K562 (cell line): Measurements from ENCODE around the gene ZNF26. TPM values are rescaled to one million over a fixed set of nuclear protein-coding genes. Genes with fewer than 3 reads are reported as not detected.

ENCODE experiments used
- BCOR ChIP-seq: fragments of 450-650 bp; IDR thresholded peaks from 2 replicates; pipeline ENCODE4 v1.6.1; 2016
- CEBPB ChIP-seq: fragments of 450-650 bp; IDR thresholded peaks from 2 replicates; pipeline ENCODE4 v1.6.1; 2016; ENCODE audit warnings: missing genetic modification characterization, missing compliant biosample characterization
- ETV6 ChIP-seq, 3 experiments: fragments of 150-350 bp in 1 of 3; sonication (generic) in 1 of 3; formaldehyde crosslinking in 1 of 3; IDR thresholded peaks; 2 replicates each; pipeline versions ENCODE4 v1.6.1 to v1.8.0; 2014 to 2022; ENCODE audit warnings: borderline replicate concordance in 2 of 3, low read depth in 2 of 3, antibody characterized with exemption in 1 of 3, low read length in 1 of 3, mild to moderate bottlenecking in 1 of 3, missing genetic modification reagents in 1 of 3
- EWSR1 ChIP-seq: fragments of 450-650 bp; IDR thresholded peaks from 2 replicates; pipeline ENCODE4 v1.6.1; 2018; ENCODE audit warnings: borderline replicate concordance, mild to moderate bottlenecking, low read depth, moderate library complexity; ENCODE audit not compliant: partially characterized antibody
- FOS ChIP-seq: IDR thresholded peaks from 3 replicates; pipeline ENCODE4 v1.6.1; 2011; ENCODE audit not compliant: insufficient read length; ENCODE audit errors: extremely low read depth
- FOXK2 ChIP-seq, 2 experiments: fragments of 450-650 bp; IDR thresholded peaks in 1 of 2; conservative IDR thresholded peaks in 1 of 2; 2 replicates each; pipeline ENCODE4 v1.6.1; 2016; ENCODE audit warnings: low read depth in 2 of 2, mild to moderate bottlenecking in 1 of 2
- HNRNPK ChIP-seq: fragments of 200-400 bp; formaldehyde crosslinking; IDR thresholded peaks from one replicate; pipeline ENCODE4 v1.6.1; 2018; ENCODE audit warnings: mild to moderate bottlenecking, low read depth, low read length; ENCODE audit not compliant: poor library complexity, severe bottlenecking
- NRF1 ChIP-seq, 2 experiments: fragments of 450-650 bp; IDR thresholded peaks in 1 of 2; conservative IDR thresholded peaks in 1 of 2; 2 replicates each; pipeline ENCODE4 v1.6.1; 2014; ENCODE audit warnings: mild to moderate bottlenecking in 2 of 2
- RB1 ChIP-seq: fragments of 450-650 bp; IDR thresholded peaks from 2 replicates; pipeline ENCODE4 v1.6.1; 2017; ENCODE audit warnings: low read depth, mild to moderate bottlenecking
- SMAD2 ChIP-seq: fragments of 150-350 bp; IDR thresholded peaks from 2 replicates; pipeline ENCODE4 v1.6.1; 2014; ENCODE audit warnings: low read depth, mild to moderate bottlenecking, low read length
- ZNF584 ChIP-seq: fragments of 200-800 bp; sonication (Bioruptor generic); IDR thresholded peaks from 2 replicates; pipeline ENCODE4 v1.6.1; 2016; ENCODE audit warnings: low read depth, mild to moderate bottlenecking, missing genetic modification characterization, missing compliant biosample characterization
- ZNF740 ChIP-seq, 3 experiments: fragments of 200-800 bp in 1 of 3; sonication (Bioruptor generic) in 1 of 3; sonication (generic) in 1 of 3; formaldehyde crosslinking in 1 of 3; IDR thresholded peaks; 2 replicates each; pipeline versions ENCODE4 v1.6.1 to v1.8.0; 2016 to 2022; ENCODE audit warnings: mild to moderate bottlenecking in 2 of 3, missing compliant biosample characterization in 2 of 3, missing genetic modification characterization in 2 of 3, missing genetic modification reagents in 1 of 3
- ZSCAN32 ChIP-seq: fragments of 450-650 bp; formaldehyde crosslinking; IDR thresholded peaks from 2 replicates; pipeline ENCODE4 v1.4.0; 2020; ENCODE audit warnings: mild to moderate bottlenecking, moderate library complexity
- polyA plus RNA-seq, 8 experiments: library from polyadenylated mRNA; depleted of rRNA in 4 of 8; stranded (reverse) in 5 of 8; unstranded in 3 of 8; fragments of >200 nt; fragmentation: Nextera tagmentation in 2 of 8; fragmentation: Illumina TruSeq in 1 of 8; extraction: Ambion mirVana in 2 of 8; extraction: Trizol in 1 of 8; gene quantifications; 2 replicates each; pipeline versions ENCODE4 v1.2.1 to v1.2.3, GENCODE V29; 2011 to 2014; ENCODE audit warnings: inconsistent platforms in 1 of 8, missing spikeins in 1 of 8
- total RNA-seq, 7 experiments: library from RNA; depleted of rRNA in 6 of 7; stranded (reverse); fragments of >200 nt in 6 of 7; fragmentation: Illumina TruSeq in 2 of 7; extraction: Trizol in 2 of 7; gene quantifications; 2 replicates each; pipeline versions ENCODE4 v1.2.1 to v1.2.3, GENCODE V29; 2011 to 2021; ENCODE audit warnings: low replicate concordance in 1 of 7
- TF ChIP-seq, protein P1 (sequence below): sonication (generic); formaldehyde crosslinking; IDR thresholded peaks from 2 replicates; pipeline ENCODE4 v1.8.0; 2023; ENCODE audit warnings: mild to moderate bottlenecking, missing genetic modification reagents
- TF ChIP-seq, protein P2 (sequence below): fragments of 150-350 bp; IDR thresholded peaks from 2 replicates; pipeline ENCODE4 v1.6.1; 2014; ENCODE audit warnings: low read depth, mild to moderate bottlenecking, low read length, borderline replicate concordance
- TF ChIP-seq, protein P3 (sequence below): fragments of 450-650 bp; formaldehyde crosslinking; conservative IDR thresholded peaks from 2 replicates; pipeline ENCODE4 v1.4.0; 2022; ENCODE audit warnings: mild to moderate bottlenecking, missing genetic modification characterization
- TF ChIP-seq, protein P4 (sequence below): sonication (generic); formaldehyde crosslinking; IDR thresholded peaks from 2 replicates; pipeline ENCODE4 v1.9.0; 2022; ENCODE audit warnings: mild to moderate bottlenecking, missing genetic modification reagents

The ZNF26 gene
- total and polyA plus RNA-seq, 9 of the 15 experiments (the other 6 are each of a cell fraction or from before 2014, with no cell fraction given) = 1.2 to 14.1 (median 8.0) TPM

- TF ChIP-seq, protein P1, sequence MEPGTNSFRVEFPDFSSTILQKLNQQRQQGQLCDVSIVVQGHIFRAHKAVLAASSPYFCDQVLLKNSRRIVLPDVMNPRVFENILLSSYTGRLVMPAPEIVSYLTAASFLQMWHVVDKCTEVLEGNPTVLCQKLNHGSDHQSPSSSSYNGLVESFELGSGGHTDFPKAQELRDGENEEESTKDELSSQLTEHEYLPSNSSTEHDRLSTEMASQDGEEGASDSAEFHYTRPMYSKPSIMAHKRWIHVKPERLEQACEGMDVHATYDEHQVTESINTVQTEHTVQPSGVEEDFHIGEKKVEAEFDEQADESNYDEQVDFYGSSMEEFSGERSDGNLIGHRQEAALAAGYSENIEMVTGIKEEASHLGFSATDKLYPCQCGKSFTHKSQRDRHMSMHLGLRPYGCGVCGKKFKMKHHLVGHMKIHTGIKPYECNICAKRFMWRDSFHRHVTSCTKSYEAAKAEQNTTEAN (CRISPR knock-in tag) = no peak
- no peak for TF ChIP-seq BCOR
- TF ChIP-seq, protein P2, sequence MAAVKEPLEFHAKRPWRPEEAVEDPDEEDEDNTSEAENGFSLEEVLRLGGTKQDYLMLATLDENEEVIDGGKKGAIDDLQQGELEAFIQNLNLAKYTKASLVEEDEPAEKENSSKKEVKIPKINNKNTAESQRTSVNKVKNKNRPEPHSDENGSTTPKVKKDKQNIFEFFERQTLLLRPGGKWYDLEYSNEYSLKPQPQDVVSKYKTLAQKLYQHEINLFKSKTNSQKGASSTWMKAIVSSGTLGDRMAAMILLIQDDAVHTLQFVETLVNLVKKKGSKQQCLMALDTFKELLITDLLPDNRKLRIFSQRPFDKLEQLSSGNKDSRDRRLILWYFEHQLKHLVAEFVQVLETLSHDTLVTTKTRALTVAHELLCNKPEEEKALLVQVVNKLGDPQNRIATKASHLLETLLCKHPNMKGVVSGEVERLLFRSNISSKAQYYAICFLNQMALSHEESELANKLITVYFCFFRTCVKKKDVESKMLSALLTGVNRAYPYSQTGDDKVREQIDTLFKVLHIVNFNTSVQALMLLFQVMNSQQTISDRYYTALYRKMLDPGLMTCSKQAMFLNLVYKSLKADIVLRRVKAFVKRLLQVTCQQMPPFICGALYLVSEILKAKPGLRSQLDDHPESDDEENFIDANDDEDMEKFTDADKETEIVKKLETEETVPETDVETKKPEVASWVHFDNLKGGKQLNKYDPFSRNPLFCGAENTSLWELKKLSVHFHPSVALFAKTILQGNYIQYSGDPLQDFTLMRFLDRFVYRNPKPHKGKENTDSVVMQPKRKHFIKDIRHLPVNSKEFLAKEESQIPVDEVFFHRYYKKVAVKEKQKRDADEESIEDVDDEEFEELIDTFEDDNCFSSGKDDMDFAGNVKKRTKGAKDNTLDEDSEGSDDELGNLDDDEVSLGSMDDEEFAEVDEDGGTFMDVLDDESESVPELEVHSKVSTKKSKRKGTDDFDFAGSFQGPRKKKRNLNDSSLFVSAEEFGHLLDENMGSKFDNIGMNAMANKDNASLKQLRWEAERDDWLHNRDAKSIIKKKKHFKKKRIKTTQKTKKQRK = no peak
- TF ChIP-seq, protein P3, sequence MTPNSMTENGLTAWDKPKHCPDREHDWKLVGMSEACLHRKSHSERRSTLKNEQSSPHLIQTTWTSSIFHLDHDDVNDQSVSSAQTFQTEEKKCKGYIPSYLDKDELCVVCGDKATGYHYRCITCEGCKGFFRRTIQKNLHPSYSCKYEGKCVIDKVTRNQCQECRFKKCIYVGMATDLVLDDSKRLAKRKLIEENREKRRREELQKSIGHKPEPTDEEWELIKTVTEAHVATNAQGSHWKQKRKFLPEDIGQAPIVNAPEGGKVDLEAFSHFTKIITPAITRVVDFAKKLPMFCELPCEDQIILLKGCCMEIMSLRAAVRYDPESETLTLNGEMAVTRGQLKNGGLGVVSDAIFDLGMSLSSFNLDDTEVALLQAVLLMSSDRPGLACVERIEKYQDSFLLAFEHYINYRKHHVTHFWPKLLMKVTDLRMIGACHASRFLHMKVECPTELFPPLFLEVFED (CRISPR knock-in tag) = no peak
- no peak for TF ChIP-seq FOS
- peak; percentile 45 to 67; a peak in 2 of 4 replicates for TF ChIP-seq FOXK2 (conservative IDR thresholded peaks at IDR 0.05 in 1 of 2, IDR thresholded peaks at IDR 0.05 in 1 of 2; ENCODE audit: low read depth in 2 of 2)
- no peak for TF ChIP-seq ETV6 (IDR thresholded peaks at IDR 0.05; ENCODE audit: borderline replicate concordance in 1 of 2, low read depth in 2 of 2, low read length in 1 of 2)
- no peak for TF ChIP-seq ETV6 (CRISPR knock-in tag; IDR thresholded peaks at IDR 0.05; ENCODE audit: borderline replicate concordance)
- no peak for TF ChIP-seq SMAD2
- no peak for TF ChIP-seq CEBPB
- peak; percentile 81 to 85 for TF ChIP-seq NRF1 (conservative IDR thresholded peaks at IDR 0.05 in 1 of 2, IDR thresholded peaks at IDR 0.05 in 1 of 2)
- TF ChIP-seq RB1 = no peak
- no peak for TF ChIP-seq ZNF740 (CRISPR knock-in tag; IDR thresholded peaks at IDR 0.05)
- TF ChIP-seq ZNF740 (tag; IDR thresholded peaks at IDR 0.05) = no peak
- TF ChIP-seq ZNF584 (CRISPR knock-in tag) = no peak
- no peak for TF ChIP-seq ZSCAN32 (CRISPR knock-in tag)
- no peak for TF ChIP-seq EWSR1
- TF ChIP-seq HNRNPK = no peak
- TF ChIP-seq, protein P4, sequence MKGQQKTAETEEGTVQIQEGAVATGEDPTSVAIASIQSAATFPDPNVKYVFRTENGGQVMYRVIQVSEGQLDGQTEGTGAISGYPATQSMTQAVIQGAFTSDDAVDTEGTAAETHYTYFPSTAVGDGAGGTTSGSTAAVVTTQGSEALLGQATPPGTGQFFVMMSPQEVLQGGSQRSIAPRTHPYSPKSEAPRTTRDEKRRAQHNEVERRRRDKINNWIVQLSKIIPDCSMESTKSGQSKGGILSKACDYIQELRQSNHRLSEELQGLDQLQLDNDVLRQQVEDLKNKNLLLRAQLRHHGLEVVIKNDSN = peak; percentile 61
Observed at GRCh38 chr12:132986001-132986884, at the start of gene ZNF26 (continued).
